Liver (tissue), 3 donors: ENCODE measurements around the gene PRSS16.

Source experiments
- CTCF ChIP-seq: fragments of 150-350 bp; IDR thresholded peaks from 2 replicates; pipeline ENCODE4 v1.5.1; 2017; ENCODE audit warnings: improper control_type of control experiment, low read depth, low read length; ENCODE audit not compliant: missing input control
- FOXA1 ChIP-seq: IDR thresholded peaks from 2 replicates; pipeline ENCODE4 v1.6.1; 2016; ENCODE audit warnings: antibody characterized with exemption
- HNF4G ChIP-seq: IDR thresholded peaks from 2 replicates; pipeline ENCODE4 v1.6.1; 2016; ENCODE audit warnings: antibody characterized with exemption
- JUND ChIP-seq, 2 donors: IDR thresholded peaks; 2 replicates each; pipeline ENCODE4 v1.6.1; 2016; ENCODE audit warnings: antibody characterized with exemption in 2 of 2
- RAD21 ChIP-seq, 2 donors: IDR thresholded peaks; 2 replicates each; pipeline ENCODE4 v1.6.1; 2016; ENCODE audit warnings: antibody characterized with exemption in 2 of 2, mild to moderate bottlenecking in 2 of 2
- REST ChIP-seq: IDR thresholded peaks from 2 replicates; pipeline ENCODE4 v1.6.1; 2016; ENCODE audit warnings: antibody characterized with exemption, mild to moderate bottlenecking
- SP1 ChIP-seq: IDR thresholded peaks from 2 replicates; pipeline ENCODE4 v1.6.1; 2018; ENCODE audit warnings: antibody characterized with exemption, mild to moderate bottlenecking
- YY1 ChIP-seq: IDR thresholded peaks from 2 replicates; pipeline ENCODE4 v1.6.1; 2016; ENCODE audit warnings: antibody characterized with exemption, mild to moderate bottlenecking
- TF ChIP-seq, protein P1 (sequence below): IDR thresholded peaks from 2 replicates; pipeline ENCODE4 v1.6.1; 2016; ENCODE audit warnings: antibody characterized with exemption
- TF ChIP-seq, protein P2 (sequence below): IDR thresholded peaks from 2 replicates; pipeline ENCODE4 v1.6.1; 2016; ENCODE audit warnings: antibody characterized with exemption
- TF ChIP-seq, protein P3 (sequence below): IDR thresholded peaks from 2 replicates; pipeline ENCODE4 v1.6.1; 2016; ENCODE audit warnings: antibody characterized with exemption
- donor health status: healthy.
- donor health status: healthy.

DNA sequence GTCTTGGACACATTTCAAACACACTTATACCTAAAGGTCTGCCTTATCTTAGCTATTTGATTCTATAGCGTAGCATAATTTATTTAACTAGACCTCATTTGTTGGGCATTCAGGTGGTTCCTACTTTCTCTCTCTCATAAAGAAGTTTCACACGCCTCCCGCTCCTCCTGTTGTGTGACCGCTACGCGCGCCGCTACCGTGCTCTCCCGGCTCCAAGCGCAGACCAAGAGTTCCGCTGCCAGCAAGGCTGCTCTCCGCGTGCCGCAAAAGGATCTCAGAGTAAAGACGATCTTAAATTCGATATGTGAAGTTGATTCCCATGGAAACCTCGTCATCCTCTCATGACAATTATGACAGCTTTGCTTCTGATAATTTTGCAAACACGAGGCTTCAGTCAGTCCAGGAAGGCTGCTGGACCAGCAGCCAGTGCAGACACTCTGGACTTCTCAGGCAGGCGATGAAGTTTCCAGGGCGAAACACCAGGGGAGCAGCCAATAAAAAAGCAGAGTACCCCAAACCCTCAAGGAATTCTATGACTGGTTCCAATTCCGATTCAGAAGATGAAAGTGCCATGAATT lies 20.4 kb downstream of the PRSS16 start:
- TF ChIP-seq CTCF, result no peak
- TF ChIP-seq, protein P1, sequence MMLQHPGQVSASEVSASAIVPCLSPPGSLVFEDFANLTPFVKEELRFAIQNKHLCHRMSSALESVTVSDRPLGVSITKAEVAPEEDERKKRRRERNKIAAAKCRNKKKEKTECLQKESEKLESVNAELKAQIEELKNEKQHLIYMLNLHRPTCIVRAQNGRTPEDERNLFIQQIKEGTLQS, result no peak
- TF ChIP-seq, protein P2, sequence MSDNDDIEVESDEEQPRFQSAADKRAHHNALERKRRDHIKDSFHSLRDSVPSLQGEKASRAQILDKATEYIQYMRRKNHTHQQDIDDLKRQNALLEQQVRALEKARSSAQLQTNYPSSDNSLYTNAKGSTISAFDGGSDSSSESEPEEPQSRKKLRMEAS, result no peak
- no peak for TF ChIP-seq FOXA1
- no peak for TF ChIP-seq SP1
- TF ChIP-seq REST, result no peak
- TF ChIP-seq, protein P3, sequence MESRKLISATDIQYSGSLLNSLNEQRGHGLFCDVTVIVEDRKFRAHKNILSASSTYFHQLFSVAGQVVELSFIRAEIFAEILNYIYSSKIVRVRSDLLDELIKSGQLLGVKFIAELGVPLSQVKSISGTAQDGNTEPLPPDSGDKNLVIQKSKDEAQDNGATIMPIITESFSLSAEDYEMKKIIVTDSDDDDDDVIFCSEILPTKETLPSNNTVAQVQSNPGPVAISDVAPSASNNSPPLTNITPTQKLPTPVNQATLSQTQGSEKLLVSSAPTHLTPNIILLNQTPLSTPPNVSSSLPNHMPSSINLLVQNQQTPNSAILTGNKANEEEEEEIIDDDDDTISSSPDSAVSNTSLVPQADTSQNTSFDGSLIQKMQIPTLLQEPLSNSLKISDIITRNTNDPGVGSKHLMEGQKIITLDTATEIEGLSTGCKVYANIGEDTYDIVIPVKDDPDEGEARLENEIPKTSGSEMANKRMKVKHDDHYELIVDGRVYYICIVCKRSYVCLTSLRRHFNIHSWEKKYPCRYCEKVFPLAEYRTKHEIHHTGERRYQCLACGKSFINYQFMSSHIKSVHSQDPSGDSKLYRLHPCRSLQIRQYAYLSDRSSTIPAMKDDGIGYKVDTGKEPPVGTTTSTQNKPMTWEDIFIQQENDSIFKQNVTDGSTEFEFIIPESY, result no peak
- TF ChIP-seq JUND (IDR thresholded peaks at IDR 0.05), result no peak
- no peak for TF ChIP-seq RAD21 (IDR thresholded peaks at IDR 0.05)
- TF ChIP-seq HNF4G, result no peak
- TF ChIP-seq YY1, result no peak
